ENCODE results near the gene SCPEP1. TPM values are rescaled to one million over a fixed set of nuclear protein-coding genes. Genes with fewer than 3 reads are reported as not detected.

Gene SCPEP1
- total and polyA plus RNA-seq, 12 donors, result 194 to 487 (median 251) TPM

DNA sequence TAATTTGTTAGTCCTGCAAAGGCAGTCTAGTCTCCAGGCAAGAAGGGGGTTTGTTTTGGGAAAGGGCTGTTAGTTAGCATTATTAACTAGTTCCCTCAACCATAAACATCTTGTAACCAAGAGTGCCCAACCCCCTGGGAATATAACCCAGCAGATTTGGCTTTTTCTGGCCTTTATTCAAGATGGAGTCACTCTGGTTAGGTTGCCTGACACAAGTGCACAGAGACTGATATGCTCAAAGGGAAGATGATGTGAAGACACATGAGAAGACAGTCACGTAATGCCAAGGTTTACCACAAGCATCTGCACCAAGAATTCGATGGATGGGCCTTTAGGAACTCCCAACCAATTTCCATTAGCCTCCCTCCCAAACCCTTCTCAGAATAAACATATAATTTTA, 3.9 kb upstream of the SCPEP1 start:
- DNase-seq, result peak in 1 of 7 donors; percentile 11
- H3K4me3 ChIP-seq, result no peak overlapping the region
- peaks cover 7 to 8% of the 10 kb centered on the region in 2 donors for H3K4me1 ChIP-seq (replicated peaks in 1 of 2)
- TF ChIP-seq POLR2A (IDR thresholded peaks at IDR 0.05), result no peak
- TF ChIP-seq, protein P1, sequence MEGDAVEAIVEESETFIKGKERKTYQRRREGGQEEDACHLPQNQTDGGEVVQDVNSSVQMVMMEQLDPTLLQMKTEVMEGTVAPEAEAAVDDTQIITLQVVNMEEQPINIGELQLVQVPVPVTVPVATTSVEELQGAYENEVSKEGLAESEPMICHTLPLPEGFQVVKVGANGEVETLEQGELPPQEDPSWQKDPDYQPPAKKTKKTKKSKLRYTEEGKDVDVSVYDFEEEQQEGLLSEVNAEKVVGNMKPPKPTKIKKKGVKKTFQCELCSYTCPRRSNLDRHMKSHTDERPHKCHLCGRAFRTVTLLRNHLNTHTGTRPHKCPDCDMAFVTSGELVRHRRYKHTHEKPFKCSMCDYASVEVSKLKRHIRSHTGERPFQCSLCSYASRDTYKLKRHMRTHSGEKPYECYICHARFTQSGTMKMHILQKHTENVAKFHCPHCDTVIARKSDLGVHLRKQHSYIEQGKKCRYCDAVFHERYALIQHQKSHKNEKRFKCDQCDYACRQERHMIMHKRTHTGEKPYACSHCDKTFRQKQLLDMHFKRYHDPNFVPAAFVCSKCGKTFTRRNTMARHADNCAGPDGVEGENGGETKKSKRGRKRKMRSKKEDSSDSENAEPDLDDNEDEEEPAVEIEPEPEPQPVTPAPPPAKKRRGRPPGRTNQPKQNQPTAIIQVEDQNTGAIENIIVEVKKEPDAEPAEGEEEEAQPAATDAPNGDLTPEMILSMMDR (IDR thresholded peaks at IDR 0.05), result no peak
- intact Hi-C loops (cut with DNase I), result no loop called here
- 85 to 94% (median 94%) methylated on average over 2 of the region's 2 CpGs for WGBS, 4 donors
- no peak overlapping the region for H3K27ac ChIP-seq
- no peaks in the 10 kb centered on the region for H3K36me3 ChIP-seq (replicated peaks in 1 of 2)
- no peaks in the 10 kb centered on the region for H3K27me3 ChIP-seq
- no peaks in the 10 kb centered on the region for H3K9me3 ChIP-seq (replicated peaks in 1 of 3)

DNA sequence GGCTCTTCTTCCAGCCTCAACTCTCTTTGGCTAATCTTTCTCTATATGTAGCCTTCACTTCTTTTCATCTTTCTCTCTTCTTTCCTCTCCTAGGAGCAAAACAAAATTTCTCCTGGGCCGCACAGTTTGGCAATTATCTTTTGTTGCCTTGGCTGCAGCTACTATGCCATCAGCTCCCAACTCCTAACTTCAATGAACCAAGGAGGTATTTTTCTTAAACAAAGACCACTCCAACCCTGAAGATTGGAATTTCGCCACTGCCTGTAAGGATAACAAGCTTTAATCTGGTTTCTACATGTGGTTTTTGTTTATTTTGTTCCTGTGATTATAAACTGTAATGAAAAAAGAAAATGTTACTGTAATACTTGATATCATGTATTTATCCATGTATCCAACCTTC, 2.3 kb upstream of the SCPEP1 start:
- DNase-seq, result peak in 1 of 7 donors; percentile 14
- Histone ChIP-seq H3K4me1 (replicated peaks in 1 of 2) (peaks cover 10 to 21% of the 10 kb centered on the region in 2 donors), H3K4me3 (no peak overlapping the region), H3K9me3 (replicated peaks in 1 of 3) (no peaks in the 10 kb centered on the region), H3K36me3 (replicated peaks in 1 of 2) (no peaks in the 10 kb centered on the region), H3K27me3 (no peaks in the 10 kb centered on the region), H3K27ac (no peak overlapping the region)
- WGBS, 4 donors, result 86 to 90% (median 88%) methylated on average over 2 of the region's 2 CpGs
- TF ChIP-seq POLR2A (IDR thresholded peaks at IDR 0.05), result no peak
- TF ChIP-seq, protein P1 (IDR thresholded peaks at IDR 0.05), result no peak
- intact Hi-C loops (cut with DNase I), result no loop called here

DNA sequence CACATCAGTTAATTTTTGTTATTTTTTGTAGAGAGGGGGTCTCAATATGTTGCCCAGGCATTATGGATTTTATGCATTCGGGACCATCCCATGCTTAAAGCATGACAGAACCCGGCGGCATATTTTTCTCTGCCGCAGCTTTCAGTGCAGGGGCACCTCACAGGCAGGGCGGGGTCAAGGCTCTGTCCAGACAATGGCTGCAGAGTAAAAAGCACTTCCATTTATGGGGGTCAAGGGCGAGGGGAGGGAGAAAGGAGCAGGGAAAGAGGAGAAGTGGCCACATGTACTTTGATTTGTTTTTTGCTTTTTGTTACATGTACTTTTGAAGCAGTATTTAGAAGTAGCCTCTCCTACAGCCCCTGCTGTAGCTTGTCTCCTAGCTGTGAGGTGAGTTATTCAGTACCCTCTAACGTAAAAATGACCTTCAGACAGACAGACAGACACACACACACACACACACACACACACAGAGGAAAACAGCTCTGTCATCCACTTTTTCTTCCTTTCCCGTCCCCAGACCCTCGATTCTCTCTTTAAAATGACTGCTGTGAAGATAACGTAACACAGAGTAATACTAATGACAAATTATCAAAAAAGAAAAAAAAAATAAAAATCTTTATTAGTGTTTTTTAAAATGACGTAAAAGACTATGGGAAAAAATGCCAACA, 856 bp upstream of the SCPEP1 start:
- TF ChIP-seq POLR2A (IDR thresholded peaks at IDR 0.05), result no peak
- TF ChIP-seq, protein P1 (IDR thresholded peaks at IDR 0.05), result no peak
- DNase-seq, result peak in 6 of 7 donors; percentile 35 to 60 (median 42)
- intact Hi-C loops (cut with DNase I), result no loop called here
- peak overlapping the region in 2 of 4 donors; percentile 50 to 73 for H3K4me3 ChIP-seq
- no peaks in the 10 kb centered on the region for H3K27me3 ChIP-seq
- no peaks in the 10 kb centered on the region for H3K9me3 ChIP-seq (replicated peaks in 1 of 3)
- H3K36me3 ChIP-seq (replicated peaks in 1 of 2), result peaks cover 0 to 8% of the 10 kb centered on the region in 2 donors
- WGBS, 4 donors, result 21 to 33% (median 23%) methylated on average over 11 of the region's 11 CpGs
- H3K4me1 ChIP-seq (replicated peaks in 1 of 2), result peaks cover 10 to 30% of the 10 kb centered on the region in 2 donors
- H3K27ac ChIP-seq, result peak overlapping the region in 3 of 5 donors; percentile 26 to 78 (median 70)

DNA sequence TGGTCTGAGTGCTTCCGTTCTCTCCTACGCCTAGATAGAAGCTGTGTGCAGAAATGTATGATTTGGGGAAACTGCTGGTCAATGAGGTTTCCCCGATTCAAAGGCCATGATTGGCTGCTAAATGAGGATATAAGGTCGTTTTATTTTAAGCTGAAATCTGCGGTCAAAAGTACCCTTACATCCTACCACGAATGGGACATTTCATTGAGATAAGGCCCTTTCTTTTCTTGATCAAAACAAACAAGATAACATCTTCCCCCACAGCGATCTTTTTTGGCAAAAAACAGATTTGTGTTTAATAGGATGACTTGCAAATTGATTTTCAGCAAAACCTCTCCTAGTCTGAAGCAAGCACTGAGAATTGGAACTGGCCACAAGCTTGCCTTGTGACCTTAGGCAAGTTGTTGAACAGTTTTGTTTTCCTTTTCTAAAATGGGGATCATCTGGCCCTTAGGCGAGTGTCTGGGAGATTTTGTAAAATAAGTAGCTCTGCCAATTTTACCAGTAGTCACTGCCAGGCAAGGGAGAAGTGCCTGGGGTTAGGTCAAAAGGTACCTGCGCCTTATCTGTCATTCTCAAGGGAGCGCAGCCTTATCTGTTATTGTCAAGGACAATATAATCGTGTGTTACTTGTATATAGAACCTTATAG, 635 bp downstream of the SCPEP1 start:
- H3K9me3 ChIP-seq (replicated peaks in 1 of 3), result no peaks in the 10 kb centered on the region
- peak overlapping the region; percentile 16 to 85 (median 70) for H3K27ac ChIP-seq
- TF ChIP-seq, protein P1 (IDR thresholded peaks at IDR 0.05), result no peak
- TF ChIP-seq POLR2A (IDR thresholded peaks at IDR 0.05), result peak in 1 of 2 donors; percentile 51
- peaks cover 10 to 30% of the 10 kb centered on the region in 2 donors for H3K4me1 ChIP-seq (replicated peaks in 1 of 2)
- no peaks in the 10 kb centered on the region for H3K27me3 ChIP-seq
- WGBS, 4 donors, result 9 to 14% (median 13%) methylated on average over 11 of the region's 11 CpGs
- peak overlapping the region in 3 of 4 donors; percentile 4 to 73 (median 50) for H3K4me3 ChIP-seq
- DNase-seq, result peak in 6 of 7 donors; percentile 24 to 57 (median 40)
- intact Hi-C loops (cut with DNase I), result no loop called here
- H3K36me3 ChIP-seq (replicated peaks in 1 of 2), result peaks cover 0 to 8% of the 10 kb centered on the region in 2 donors
